IPS-NIHi11 (cell line): ENCODE data around the gene B4GALNT1.
A peak's percentile ranks its signal among the peaks of the same experiment; 100 is the strongest.
"Not testable (repeated sequence)": the region's sequence is repeated elsewhere in the genome, so short reads cannot be mapped to it uniquely, and the experiment has no call there.

Experiments used
- DNase-seq: peaks from one replicate; pipeline ENCODE4 v3.0.0; 2012; ENCODE audit warnings: mixed read lengths, low spot score

The B4GALNT1 gene

DNA sequence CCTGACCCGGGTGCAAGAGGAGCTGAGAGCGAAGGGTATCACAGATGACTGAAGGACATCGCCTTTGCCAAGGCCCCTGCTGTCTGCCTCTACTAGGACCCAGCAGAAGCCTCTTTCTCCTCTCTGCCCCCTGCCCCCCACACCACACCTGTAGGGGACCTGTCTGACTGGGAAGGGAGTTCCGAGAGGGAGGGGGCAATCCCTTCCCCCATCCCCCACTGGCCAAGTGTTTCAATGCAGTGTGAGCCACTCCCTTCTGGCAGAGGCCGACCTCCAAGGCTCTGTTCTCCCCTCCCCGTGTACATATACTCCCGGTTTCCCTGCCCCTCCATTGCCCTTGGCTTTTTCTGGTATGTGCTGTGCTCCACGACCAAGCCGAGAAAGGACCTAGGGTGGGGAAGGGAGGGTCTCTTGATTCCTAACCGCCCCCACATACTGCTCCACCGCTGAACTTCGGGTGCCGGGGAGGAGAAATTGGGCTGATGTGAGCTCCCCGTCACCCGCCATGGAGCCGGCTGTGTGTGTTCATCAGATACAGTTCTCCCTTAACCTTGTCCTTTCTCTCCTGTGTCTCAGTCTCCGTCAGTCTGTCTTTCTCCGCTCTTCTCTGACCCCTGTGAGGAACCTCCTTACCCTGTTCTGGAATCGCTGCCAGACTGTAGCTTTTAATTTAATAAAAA is 23.8 kb downstream of the B4GALNT1 start:
- peak; percentile 52 for DNase-seq

DNA sequence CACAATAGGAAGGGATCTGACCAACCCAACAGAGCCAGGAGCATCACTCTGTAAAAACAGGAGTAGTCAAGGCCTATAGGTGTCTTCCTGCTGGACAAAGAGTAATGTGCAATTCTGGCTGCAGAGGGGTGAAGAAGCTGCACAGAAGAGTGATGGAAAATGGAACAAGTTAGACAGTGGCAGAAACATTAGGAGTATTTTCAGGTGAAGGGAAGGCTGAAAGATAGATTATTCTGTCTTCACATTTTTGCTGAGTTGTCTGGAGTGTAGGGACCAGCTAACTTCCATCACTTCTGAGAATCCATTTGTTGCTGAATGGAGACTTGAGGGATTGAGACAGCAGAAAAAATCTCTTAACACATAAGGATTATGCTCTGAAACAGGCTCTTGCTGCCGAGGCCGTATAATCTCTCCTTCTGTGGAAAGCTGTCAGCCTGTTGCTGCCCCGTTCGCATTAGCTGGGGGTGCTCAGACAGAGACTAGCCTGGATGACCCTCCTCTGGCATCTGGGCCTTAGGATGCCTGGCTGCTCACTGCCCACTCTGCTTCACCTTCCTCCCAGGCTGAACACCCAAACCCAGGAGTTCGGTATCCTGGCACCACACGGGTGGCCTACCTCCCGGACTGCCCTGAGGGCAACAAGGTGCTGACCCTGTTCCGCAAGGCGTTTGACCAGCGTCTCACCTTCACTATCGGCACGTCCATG is 24.9 kb downstream of the B4GALNT1 start:
- DNase-seq = no peak

DNA sequence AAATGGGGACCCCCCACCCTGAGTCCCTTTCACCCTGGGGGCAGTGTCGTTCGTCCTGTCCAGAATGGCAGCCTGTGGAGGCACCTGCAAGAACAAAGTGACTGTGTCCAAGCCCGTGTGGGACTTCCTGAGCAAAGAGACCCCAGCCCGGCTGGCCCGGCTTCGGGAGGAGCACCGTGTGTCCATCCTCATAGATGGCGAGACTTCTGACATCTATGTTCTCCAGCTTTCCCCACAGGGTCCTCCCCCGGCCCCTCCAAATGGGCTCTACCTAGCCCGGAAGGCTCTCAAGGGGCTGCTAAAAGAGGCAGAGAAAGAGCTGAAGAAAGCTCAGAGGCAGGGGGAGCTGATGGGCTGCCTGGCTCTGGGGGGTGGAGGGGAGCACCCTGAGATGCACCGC is 26.2 kb downstream of the B4GALNT1 start:
- DNase-seq = no peak

- no peak for DNase-seq
These were observed 26.6 kb downstream of the B4GALNT1 start for GRCh38 chr12:57606399-57606798.

- DNase-seq = no peak
These were observed 27.1 kb downstream of the B4GALNT1 start for GRCh38 chr12:57605811-57606311.

DNA sequence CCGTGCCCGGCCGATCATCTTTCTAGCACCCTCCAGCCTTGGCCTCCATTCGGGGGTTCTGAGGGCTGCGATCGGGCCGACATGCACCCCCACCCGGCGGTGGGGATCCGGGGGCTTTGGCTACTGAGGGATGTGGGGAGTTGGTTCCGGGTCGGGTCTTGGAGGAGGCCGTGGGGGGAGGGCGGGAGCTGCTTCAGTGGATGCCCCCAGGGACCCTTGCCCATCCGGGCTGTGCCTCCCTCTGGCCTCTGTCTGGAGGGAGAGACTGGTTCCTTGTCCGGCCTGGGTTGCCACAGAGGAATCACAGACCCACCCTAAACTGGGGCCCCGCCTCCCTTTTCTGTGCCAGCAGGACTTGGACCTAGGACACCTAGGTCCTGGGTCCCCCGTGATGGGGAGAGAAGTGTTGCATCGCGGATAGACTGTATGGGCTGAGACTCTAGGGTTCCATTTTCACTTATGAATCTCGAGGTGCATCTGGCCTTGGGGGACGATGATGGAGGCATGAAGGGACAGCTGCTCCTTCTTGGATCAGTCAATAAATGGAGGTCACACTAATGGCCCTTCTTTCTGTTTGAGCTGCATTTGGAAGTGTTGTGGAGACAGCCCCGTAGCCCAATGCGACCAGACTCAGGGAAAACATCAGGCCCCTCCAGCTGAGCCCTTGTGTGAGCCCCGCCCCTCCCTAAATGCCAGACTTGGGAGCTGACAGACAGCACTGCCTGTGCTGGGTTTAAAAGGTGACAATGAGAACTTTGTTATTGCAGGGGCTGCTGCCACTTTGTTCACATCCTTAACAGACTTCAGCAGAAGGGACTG is 27.8 kb downstream of the B4GALNT1 start:
- DNase-seq = peak; percentile 35

DNA sequence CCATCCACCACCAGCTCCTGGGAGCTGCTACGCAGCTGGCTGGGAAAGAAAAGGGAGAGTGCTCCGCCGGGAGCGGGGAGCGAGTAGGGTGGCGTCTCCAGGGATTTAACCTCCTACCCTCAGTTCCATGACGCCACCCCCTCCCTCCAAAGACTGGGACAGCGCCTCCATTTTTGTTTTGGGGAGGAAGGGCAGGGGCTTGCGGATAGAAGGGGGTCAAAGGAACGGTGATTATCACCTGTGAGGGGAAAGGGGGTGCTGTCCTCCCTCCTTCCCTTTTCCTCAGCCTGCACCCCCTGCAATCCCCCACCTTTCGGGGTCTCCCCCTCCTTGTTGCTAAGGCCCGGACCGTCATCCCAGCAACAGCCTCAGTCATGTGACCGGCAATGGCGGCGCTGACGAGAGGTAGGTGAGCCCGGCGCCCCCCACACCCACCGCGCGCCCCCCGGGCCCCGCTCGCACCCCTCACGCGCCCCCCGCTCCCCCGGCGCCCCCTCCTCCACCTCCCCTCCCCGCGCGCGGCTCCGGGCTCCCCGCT is 28.5 kb downstream of the B4GALNT1 start, which contains the start of gene DTX3:
Gene DTX3 (plus strand): TSS at position 371 of the 538 bp plus-strand sequence. CDS start 1,694 bp downstream, outside the sequence.
- DNase-seq = peak; percentile 79

- DNase-seq = peak; percentile 63
These were observed 29.1 kb downstream of the B4GALNT1 start for GRCh38 chr12:57603815-57604453.

GRCh38 chr12:57603324-57603723 is 29.7 kb downstream of the B4GALNT1 start:
- no peak for DNase-seq

GRCh38 chr12:57602544-57602943 is 30.5 kb downstream of the B4GALNT1 start:
- DNase-seq = no peak

DNA sequence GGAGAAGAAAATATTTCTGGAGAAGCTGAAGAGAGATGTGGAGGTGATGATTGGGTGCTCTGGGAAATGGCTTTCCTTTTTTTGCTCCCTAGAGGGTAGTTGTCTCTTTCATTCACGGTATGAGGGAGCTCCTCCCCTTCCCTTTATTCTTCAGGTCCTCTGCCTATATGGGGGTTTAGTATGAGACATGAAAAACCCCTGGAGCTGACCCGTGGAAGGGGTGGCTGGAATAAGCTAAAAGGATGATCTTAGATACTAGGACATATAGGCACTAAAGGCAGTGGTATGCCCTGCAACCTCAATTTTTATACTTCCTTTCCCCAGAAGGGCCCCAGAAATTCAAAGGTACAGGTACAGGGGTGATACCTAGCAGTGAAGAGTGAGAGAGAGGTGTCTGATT is 32.6 kb downstream of the B4GALNT1 start:
- no peak for DNase-seq

DNA sequence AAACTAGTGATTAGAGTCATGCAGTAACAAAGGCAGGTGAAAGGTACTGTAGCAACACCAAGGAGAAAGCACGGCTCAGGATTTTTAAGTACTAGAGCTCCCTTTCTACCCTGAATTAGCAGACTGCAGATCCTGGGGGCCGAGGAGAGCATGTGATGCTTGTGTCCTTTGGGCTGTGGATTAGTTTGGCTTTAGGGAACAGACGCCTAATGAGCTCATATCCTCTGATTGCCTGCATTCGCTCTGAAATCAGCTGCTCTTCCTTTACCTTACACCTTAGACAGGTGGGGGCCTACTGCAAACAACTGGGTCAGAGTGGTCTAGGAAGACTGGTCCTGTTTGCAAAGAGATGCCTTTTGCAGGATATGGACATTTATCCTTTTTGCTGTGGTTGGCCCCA is 39.8 kb downstream of the B4GALNT1 start:
- no peak for DNase-seq

DNA sequence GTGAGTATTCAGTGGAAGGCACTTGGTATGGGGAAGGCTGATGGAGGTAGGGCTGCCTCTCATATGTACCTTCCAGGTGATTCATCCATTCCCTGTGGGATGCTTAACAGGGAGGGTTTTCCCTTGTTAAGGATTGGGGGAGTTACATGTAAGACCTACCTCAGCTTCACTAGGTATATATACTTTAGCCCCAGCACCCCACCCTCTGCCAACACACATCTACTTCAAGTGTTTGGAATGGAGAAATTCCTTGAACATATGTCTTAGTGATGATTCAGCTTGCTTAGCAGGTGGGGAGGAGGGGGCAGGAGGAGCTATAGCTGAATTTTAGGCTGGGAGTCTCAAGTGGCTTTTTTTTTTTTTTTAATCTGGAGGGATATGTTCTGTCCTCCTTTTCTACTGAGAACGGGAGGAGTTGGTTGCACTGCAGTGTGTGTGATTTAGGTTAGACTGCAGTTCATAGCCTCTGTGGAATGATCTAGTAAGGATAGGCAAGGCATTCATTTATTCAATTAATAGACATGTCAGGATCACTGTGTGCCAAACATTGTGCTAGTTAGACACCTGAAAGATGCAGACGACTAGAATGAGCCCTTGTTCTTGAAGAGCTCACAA is 40.3 kb downstream of the B4GALNT1 start:
- no peak for DNase-seq

GRCh38 chr12:57591782-57592325 is 41.1 kb downstream of the B4GALNT1 start:
- DNase-seq = peak; percentile 42

DNA sequence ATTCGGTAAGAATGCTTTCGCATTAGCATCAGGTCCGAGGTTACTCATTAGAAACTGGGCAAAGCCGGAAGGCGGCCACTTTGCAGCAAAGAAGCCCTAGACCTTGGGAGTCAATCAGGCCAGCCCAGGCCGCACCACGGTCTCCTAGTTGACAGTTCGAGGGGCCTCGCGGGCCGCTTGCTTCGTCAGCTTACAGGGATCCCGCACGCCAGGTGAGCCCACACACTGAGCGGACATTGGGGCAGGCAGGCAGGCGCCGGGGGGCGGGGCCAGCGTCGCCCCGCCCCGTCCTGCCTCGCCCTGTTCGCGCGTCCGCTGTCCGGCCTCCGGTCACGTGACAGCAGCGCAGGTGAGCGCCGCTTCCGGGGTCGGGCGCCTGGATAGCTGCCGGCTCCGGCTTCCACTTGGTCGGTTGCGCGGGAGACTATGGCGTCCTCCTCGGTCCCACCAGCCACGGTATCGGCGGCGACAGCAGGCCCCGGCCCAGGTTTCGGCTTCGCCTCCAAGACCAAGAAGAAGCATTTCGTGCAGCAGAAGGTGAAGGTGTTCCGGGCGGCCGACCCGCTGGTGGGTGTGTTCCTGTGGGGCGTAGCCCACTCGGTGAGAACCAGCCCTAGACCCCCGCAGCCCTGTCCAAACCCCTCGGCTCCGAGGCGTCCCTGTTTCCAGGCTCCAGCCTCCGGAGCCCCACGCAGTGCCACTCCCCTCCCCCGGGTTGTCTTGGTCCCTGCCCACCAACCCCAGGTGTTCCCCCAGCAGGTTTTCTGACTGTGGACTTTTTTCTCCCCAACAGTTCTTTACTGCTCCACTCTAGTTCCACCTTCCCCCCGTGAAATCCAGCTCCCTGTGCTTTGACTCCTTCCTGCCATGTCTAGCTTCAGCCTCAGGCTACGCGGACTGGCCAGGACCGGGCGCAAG is 41.9 kb downstream of the B4GALNT1 start, which contains the start of gene PIP4K2C:
Gene PIP4K2C (plus strand): TSS at position 329 of the 918 bp plus-strand sequence. CDS start 98 bp downstream, at position 427.
- peak; percentile 99 for DNase-seq

DNA sequence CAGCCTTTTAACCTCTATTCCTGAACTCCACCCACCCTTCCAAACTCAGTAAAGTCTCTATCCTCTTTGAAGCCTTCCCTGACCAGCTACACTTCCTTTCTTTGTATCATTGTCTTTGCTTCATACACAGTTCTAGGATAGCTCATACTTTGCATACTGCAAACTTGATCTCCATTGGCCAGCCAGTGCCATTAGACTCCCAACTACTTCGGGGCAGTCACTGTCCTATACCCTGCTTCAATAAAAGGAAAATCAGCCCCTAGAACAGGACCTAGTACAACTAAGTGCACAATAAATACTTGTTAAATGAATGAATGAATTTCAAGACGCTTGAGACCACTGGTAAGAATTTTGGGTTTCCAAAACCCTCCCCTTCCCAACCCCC is 42.5 kb downstream of the B4GALNT1 start:
- no peak for DNase-seq

- not testable (repeated sequence) for DNase-seq
These were observed 43.9 kb downstream of the B4GALNT1 start for GRCh38 chr12:57588951-57589610.

- DNase-seq = no peak
These were observed 46.1 kb downstream of the B4GALNT1 start for GRCh38 chr12:57586832-57587429.

DNA sequence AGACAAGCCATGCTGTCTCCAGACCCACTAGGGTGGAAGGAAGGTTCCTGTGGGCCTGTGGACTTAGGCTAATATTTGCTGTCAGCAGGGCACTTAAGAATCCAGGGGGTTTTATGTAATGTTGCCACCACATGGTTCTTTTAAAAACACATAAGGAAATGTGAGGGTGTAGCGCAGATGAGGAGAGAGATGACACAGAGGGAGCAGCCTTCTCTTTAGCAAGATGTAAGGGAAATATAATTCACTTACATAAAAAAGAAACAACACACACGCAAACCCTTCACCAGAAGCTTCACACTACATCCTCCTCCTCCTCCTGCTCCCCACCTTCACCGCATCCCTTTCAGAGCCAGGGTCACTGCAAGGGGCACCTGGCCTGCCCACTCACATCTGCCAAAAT is 46.9 kb downstream of the B4GALNT1 start:
- DNase-seq = no peak
